HG02610 (cell line): ENCODE data around the gene KCMF1.

Experiments
- ATAC-seq: cut with Tn5 transposase; IDR thresholded peaks from one replicate; pipeline ENCODE4 v1.9.1; 2021; ENCODE audit warnings: mild to moderate bottlenecking, moderate library complexity; ENCODE audit not compliant: unreplicated experiment

KCMF1 gene

GRCh38 chr2:85076618-85077274 is 105.8 kb downstream of the KCMF1 start:
- ATAC-seq: no peak

- no peak for ATAC-seq
These were observed 107.0 kb downstream of the KCMF1 start for GRCh38 chr2:85077859-85078419.

GRCh38 chr2:85078536-85078935 is 107.6 kb downstream of the KCMF1 start:
- no peak for ATAC-seq

- ATAC-seq: no peak
These were observed 112.1 kb downstream of the KCMF1 start for GRCh38 chr2:85083092-85083491.

GRCh38 chr2:85085563-85085962 is 114.6 kb downstream of the KCMF1 start:
- no peak for ATAC-seq

- no peak for ATAC-seq
These were observed 116.6 kb downstream of the KCMF1 start for GRCh38 chr2:85087541-85087940.

GRCh38 chr2:85088921-85089320 is 118.0 kb downstream of the KCMF1 start:
- no peak for ATAC-seq

GRCh38 chr2:85089585-85089984 is 118.6 kb downstream of the KCMF1 start:
- ATAC-seq: no peak

GRCh38 chr2:85091838-85092237 is 120.9 kb downstream of the KCMF1 start:
- no peak for ATAC-seq

GRCh38 chr2:85095094-85095493 is 124.1 kb downstream of the KCMF1 start:
- no peak for ATAC-seq

GRCh38 chr2:85096616-85097015 is 125.7 kb downstream of the KCMF1 start:
- ATAC-seq: no peak

- no peak for ATAC-seq
These were observed 133.3 kb downstream of the KCMF1 start for GRCh38 chr2:85104228-85104627.

GRCh38 chr2:85106489-85107180 is 135.7 kb downstream of the KCMF1 start:
- no peak for ATAC-seq
